ENCODE data around the gene LPP.

DNA sequence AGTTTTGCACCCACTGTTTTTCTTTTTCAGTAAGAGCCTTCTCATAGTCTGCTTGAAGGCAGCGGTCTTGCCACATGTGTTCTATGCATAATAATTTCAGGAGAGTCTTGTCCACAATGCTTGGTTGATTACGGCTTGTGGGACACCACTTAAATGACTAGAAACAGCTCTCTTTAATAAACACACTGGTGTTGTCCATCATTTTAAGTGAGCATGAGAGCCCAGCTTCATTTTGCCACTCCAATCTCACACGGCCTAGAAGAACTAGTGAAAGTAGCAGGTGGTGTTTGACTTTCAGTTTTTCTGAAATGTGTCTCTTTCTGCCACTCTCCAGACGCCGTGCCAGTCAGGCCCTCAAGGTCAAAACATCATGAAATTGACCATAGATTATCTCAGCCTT lies 292.1 kb downstream of the LPP start:
- TF ChIP-seq, protein P1, sequence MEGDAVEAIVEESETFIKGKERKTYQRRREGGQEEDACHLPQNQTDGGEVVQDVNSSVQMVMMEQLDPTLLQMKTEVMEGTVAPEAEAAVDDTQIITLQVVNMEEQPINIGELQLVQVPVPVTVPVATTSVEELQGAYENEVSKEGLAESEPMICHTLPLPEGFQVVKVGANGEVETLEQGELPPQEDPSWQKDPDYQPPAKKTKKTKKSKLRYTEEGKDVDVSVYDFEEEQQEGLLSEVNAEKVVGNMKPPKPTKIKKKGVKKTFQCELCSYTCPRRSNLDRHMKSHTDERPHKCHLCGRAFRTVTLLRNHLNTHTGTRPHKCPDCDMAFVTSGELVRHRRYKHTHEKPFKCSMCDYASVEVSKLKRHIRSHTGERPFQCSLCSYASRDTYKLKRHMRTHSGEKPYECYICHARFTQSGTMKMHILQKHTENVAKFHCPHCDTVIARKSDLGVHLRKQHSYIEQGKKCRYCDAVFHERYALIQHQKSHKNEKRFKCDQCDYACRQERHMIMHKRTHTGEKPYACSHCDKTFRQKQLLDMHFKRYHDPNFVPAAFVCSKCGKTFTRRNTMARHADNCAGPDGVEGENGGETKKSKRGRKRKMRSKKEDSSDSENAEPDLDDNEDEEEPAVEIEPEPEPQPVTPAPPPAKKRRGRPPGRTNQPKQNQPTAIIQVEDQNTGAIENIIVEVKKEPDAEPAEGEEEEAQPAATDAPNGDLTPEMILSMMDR (IDR thresholded peaks at IDR 0.05), result no peak
- no peak for TF ChIP-seq POLR2A (IDR thresholded peaks at IDR 0.05)
- TF ChIP-seq EP300 (IDR thresholded peaks at IDR 0.05), result no peak

Data from tibial nerve (tissue), 4 donors.